ENCODE results near the gene PKD2L1.
"Not testable (repeated sequence)": the region's sequence is repeated elsewhere in the genome, so short reads cannot be mapped to it uniquely, and the experiment has no call there.

PKD2L1 gene

DNA sequence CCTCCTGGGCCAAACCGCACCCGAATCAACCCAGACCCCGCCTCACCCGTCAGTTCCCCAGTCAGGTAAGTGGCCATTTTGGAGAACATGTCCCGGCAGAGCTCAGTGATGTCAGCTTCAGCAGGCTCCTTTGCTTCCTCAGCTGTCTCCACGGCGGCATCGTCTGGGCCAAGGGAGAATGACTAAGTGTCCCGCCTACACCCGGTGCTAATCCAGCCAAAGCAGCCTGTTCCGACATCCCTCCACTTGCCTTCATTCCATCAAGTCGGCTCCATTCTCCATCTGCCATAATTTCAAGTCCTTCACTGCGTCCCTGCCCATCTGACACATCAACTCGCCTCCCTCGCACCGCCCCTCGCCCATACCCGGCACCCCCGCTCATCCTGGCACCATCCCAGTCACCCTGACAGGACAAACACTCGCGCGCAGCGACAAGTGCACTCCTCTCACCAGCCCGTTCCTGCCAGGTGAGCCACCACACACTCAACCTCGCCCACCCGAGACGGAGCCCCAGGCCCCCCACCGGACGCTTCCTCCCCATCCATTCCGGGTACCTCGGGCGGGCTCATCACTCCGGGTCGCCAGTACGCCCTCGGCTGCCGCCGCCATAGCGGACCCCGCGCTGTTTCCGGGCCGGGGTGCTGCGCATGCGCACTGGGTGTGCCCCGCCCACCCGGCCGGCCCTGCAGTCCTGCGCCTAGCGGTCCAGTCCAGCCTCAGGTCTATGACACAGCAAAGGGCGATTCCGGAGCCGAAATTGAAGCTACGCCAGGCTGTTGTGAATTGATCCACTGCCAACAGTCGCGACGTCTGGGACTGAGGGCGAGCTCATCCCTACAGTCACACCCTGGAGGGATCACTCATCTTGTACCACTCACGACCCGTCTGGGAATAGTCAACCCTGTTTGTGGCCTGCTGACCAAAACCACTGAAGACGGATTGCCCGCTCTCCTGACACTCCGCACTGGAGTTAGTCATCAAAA lies 43.7 kb downstream of the PKD2L1 start, which contains the start of gene BLOC1S2:
Gene BLOC1S2, minus strand, starts transcription at position 630 of the 983 bp plus-strand sequence. Its CDS starts 21 bp downstream, at position 609.
- peak; percentile 74 for DNase-seq (ENCODE audit: low read depth)

GRCh38 chr10:100285326-100285725 lies 44.7 kb downstream of the PKD2L1 start:
- DNase-seq (ENCODE audit: low read depth): not testable (repeated sequence)

DNA sequence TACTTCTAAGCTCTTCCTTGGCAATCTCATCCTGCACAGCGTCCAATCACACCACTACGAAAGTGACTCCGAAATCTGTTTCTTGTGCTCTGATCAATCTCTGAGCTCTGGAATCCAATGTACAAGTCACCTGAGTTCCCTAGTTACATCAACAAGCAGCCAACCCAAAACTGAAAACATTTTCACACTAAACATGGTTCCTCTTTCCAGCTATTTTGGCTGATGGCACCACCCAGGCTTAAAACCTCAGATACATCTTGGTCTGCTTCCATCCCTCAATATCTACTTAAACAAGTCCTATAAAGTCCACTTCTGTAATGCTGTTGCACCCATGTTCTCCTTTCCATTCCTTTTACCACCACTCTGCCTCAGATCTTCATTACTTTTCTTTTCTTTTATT lies 47.1 kb downstream of the PKD2L1 start:
- DNase-seq (ENCODE audit: low read depth): no peak

- not testable (repeated sequence) for DNase-seq (ENCODE audit: low read depth)
Observed at GRCh38 chr10:100276971-100277370, 53.1 kb downstream of the PKD2L1 start.

DNA sequence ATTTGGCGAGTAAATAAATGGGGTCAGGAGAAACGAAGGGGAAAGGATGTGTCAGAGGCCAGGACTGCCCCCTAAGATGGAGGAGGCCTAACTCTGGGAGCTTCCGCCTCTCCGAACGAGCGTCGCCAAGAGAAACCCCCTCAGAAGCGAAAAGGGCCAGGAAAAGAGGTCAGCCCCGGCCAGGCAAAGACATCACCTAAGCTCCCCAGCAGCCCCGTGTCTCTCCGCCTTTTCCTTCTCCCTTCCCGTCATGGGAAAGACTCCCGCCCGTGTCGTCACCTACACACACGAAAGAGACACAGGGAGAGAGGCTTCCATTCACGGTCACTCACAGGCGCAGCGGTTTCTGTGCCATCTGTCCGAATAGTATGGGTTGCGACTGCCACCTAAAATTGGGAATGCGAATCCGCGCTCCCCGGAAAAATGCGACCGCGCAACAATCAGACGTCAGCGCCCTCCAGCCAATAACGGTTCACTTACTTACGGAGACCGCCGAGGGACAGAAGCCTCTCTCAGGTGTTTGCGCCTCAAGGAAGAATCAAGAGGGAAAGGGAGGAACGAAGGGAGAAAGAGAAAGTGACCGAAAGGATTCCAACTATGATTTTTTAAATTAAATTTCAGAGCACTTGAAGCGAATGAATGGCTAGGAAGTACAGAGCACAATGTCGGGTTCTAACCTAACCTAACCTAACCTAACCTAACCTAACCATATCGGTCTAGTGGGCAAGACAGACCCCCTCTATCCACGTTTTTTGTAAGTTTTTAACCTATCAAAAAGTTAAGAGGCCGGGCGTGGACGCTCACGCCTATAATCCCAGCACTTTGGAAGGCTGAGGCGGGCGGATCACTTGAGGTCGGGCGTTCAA lies 62.6 kb downstream of the PKD2L1 start, which contains the start of gene CWF19L1:
Gene CWF19L1, minus strand, starts transcription at position 400 of the 866 bp plus-strand sequence. Its CDS starts 45 bp downstream, at position 355.
- DNase-seq (ENCODE audit: low read depth): peak; percentile 67

- no peak for DNase-seq (ENCODE audit: low read depth)
Observed at GRCh38 chr10:100265821-100266485, 64.1 kb downstream of the PKD2L1 start.

DNA sequence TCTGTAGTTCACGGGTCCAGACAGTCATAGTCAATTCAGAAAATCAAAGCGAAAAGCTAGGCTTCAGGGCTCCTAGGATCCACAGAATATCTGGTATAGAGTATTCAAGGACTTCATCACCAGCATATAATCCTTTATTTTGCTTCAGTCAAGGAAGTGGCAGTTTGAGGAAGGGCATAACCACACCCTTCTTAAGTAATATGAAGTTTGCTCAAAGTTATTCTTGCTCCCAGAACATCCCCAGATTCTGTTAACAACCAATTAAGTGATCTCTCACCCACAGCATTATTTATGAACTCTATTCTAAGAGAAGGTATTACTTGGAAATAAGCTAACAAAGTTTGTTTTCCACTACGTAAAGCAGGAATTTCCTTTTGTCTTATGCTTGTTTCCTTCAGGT lies 75.8 kb downstream of the PKD2L1 start:
- no peak for DNase-seq (ENCODE audit: low read depth)

- no peak for DNase-seq (ENCODE audit: low read depth)
Observed at GRCh38 chr10:100253041-100253440, 77.0 kb downstream of the PKD2L1 start.

- no peak for DNase-seq (ENCODE audit: low read depth)
Observed at GRCh38 chr10:100248820-100249219, 81.2 kb downstream of the PKD2L1 start.

DNA sequence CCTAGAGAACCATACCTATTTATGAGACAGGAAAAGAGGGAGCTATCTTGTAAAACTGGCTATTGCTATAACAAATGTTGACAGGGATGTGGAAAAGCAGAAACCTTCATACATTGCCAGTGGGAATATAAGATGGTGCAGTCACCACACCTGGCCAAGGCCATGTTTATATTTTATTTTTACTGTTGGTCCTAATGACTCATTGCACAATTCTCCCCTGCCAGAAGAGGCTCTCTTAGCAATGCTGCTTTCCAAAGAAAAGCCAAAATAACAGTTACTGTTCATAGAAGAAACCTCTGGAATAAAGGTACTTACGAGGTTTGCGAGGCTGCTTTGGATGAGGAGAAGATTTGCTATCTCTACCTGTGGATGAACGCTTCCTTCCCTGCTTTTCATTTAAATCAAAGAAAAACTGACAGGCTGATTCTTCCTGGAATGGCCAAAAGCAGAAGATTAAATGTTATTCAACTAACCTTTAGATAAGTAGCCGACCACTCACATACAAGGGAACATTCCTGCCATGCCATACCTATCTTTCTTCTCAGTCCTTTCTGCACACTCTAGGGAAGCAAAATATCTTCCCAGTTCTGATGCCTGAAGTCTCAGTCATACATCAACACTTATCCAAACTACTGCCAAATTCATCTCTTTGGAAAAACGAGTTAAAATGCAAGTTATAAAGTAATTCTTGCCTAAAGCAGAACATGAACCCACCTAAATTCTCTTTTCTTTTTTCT lies 84.4 kb downstream of the PKD2L1 start:
- no peak for DNase-seq (ENCODE audit: low read depth)

- DNase-seq (ENCODE audit: low read depth): no peak
Observed at GRCh38 chr10:100239851-100240250, 90.2 kb downstream of the PKD2L1 start.

- DNase-seq (ENCODE audit: low read depth): no peak
Observed at GRCh38 chr10:100238429-100238828, 91.6 kb downstream of the PKD2L1 start.
